K562 (cell line): ENCODE data around the gene TM9SF3. TPM values are rescaled to one million over a fixed set of nuclear protein-coding genes. Genes with fewer than 3 reads are reported as not detected.

ENCODE experiments used
- ATF4 ChIP-seq: fragments of 450-650 bp; formaldehyde crosslinking; IDR thresholded peaks from 2 replicates; pipeline ENCODE4 v1.4.0; 2022; ENCODE audit warnings: mild to moderate bottlenecking, moderate library complexity
- BHLHE40 ChIP-seq: IDR thresholded peaks from 2 replicates; pipeline ENCODE4 v1.6.1; 2011; ENCODE audit warnings: low read length, improper control_type of control experiment
- CREB1 ChIP-seq, 2 experiments: sonication (generic) in 1 of 2; formaldehyde crosslinking in 1 of 2; IDR thresholded peaks; 2 replicates each; pipeline versions ENCODE4 v1.6.1 to v1.8.0; 2012 to 2022; ENCODE audit warnings: inconsistent platforms in 1 of 2, mild to moderate bottlenecking in 1 of 2, missing genetic modification reagents in 1 of 2, moderate library complexity in 1 of 2
- CREB3L1 ChIP-seq: fragments of 450-650 bp; IDR thresholded peaks from 2 replicates; pipeline ENCODE4 v1.6.1; 2014; ENCODE audit warnings: low read depth, mild to moderate bottlenecking, moderate library complexity, borderline replicate concordance
- CUX1 ChIP-seq: fragments of 200-800 bp; sonication (Bioruptor generic); IDR thresholded peaks from 2 replicates; pipeline ENCODE4 v1.6.1; 2016; ENCODE audit warnings: missing genetic modification characterization, missing compliant biosample characterization
- RAD51 ChIP-seq: fragments of 450-650 bp; IDR thresholded peaks from 2 replicates; pipeline ENCODE4 v1.7.1; 2016; ENCODE audit warnings: low read depth, mild to moderate bottlenecking, borderline replicate concordance
- ZBTB43 ChIP-seq: sonication (generic); formaldehyde crosslinking; IDR thresholded peaks from 2 replicates; pipeline ENCODE4 v1.8.0; 2023; ENCODE audit warnings: mild to moderate bottlenecking, missing genetic modification reagents
- ZNF395 ChIP-seq: fragments of 200-800 bp; sonication (Bioruptor generic); IDR thresholded peaks from 2 replicates; pipeline ENCODE4 v1.6.1; 2017; ENCODE audit warnings: missing genetic modification characterization, missing compliant biosample characterization
- ZNF592 ChIP-seq: fragments of 450-650 bp; IDR thresholded peaks from 2 replicates; pipeline ENCODE4 v1.6.1; 2017; ENCODE audit warnings: antibody characterized with exemption, mild to moderate bottlenecking
- ZNF75A ChIP-seq: fragments of 450-650 bp; formaldehyde crosslinking; IDR thresholded peaks from 2 replicates; pipeline ENCODE4 v1.4.0; 2020; ENCODE audit warnings: mild to moderate bottlenecking
- polyA plus RNA-seq, 8 experiments: library from polyadenylated mRNA; depleted of rRNA in 4 of 8; stranded (reverse) in 5 of 8; unstranded in 3 of 8; fragments of >200 nt; fragmentation: Nextera tagmentation in 2 of 8; fragmentation: Illumina TruSeq in 1 of 8; extraction: Ambion mirVana in 2 of 8; extraction: Trizol in 1 of 8; gene quantifications; 2 replicates each; pipeline versions ENCODE4 v1.2.1 to v1.2.3, GENCODE V29; 2011 to 2014; ENCODE audit warnings: inconsistent platforms in 1 of 8, missing spikeins in 1 of 8
- total RNA-seq, 7 experiments: library from RNA; depleted of rRNA in 6 of 7; stranded (reverse); fragments of >200 nt in 6 of 7; fragmentation: Illumina TruSeq in 2 of 7; extraction: Trizol in 2 of 7; gene quantifications; 2 replicates each; pipeline versions ENCODE4 v1.2.1 to v1.2.3, GENCODE V29; 2011 to 2021; ENCODE audit warnings: low replicate concordance in 1 of 7

TM9SF3 gene
- total and polyA plus RNA-seq, 9 of the 15 experiments (the other 6 are each of a cell fraction or from before 2014, with no cell fraction given), result 16.1 to 63.1 (median 34.9) TPM

- TF ChIP-seq ATF4 (CRISPR knock-in tag), result no peak
- TF ChIP-seq CREB3L1, result 0 out of 2 replicates have a peak, but pooled peaks have one; percentile 5
- TF ChIP-seq BHLHE40, result no peak
- TF ChIP-seq CUX1 (CRISPR knock-in tag), result no peak
- TF ChIP-seq CREB1 (IDR thresholded peaks at IDR 0.05), result no peak
- TF ChIP-seq CREB1 (CRISPR knock-in tag; IDR thresholded peaks at IDR 0.05), result no peak
- no peak for TF ChIP-seq ZNF75A (CRISPR knock-in tag)
- no peak for TF ChIP-seq RAD51
- TF ChIP-seq ZNF395 (CRISPR knock-in tag), result peak; percentile 30; the same call in 1 of the 2 replicates
- TF ChIP-seq ZBTB43 (CRISPR knock-in tag), result no peak
- no peak for TF ChIP-seq ZNF592
Observed at GRCh38 chr10:96587264-96588059, 650 bp upstream of the TM9SF3 start (continued).
